ENCODE data around the gene FGFRL1. TPM values are rescaled to one million over a fixed set of nuclear protein-coding genes. Genes with fewer than 3 reads are reported as not detected.

The FGFRL1 gene
- total RNA-seq, 3 donors from 2014 or later: 19.8 to 40.0 (median 22.9) TPM

GRCh38 chr4:982291-982690, 29.1 kb upstream of the FGFRL1 start:
- H3K36me3 ChIP-seq: no peaks in the 10 kb centered on the region
- no peak overlapping the region for H3K4me3 ChIP-seq
- H3K4me1 ChIP-seq: peaks cover 3 to 7% of the 10 kb centered on the region in 2 donors
- no peaks in the 10 kb centered on the region for H3K9me3 ChIP-seq
- H3K27me3 ChIP-seq: no peaks in the 10 kb centered on the region
- TF ChIP-seq POLR2AphosphoS5 (IDR thresholded peaks at IDR 0.05): no peak
- no peak for TF ChIP-seq CTCF (IDR thresholded peaks at IDR 0.05)
- no peak for TF ChIP-seq POLR2A (IDR thresholded peaks at IDR 0.05)
- no peak for DNase-seq (ENCODE audit: low spot score in 2 of 2)
- no peak overlapping the region for H3K27ac ChIP-seq
- intact Hi-C loops (cut with DNase I; ENCODE audit: low total_unique reads): no loop called here

- Histone ChIP-seq H3K9me3 (no peaks in the 10 kb centered on the region), H3K4me1 (peaks cover 3 to 12% of the 10 kb centered on the region in 2 donors), H3K27ac (no peak overlapping the region), H3K4me3 (no peak overlapping the region), H3K36me3 (no peaks in the 10 kb centered on the region), H3K27me3 (no peaks in the 10 kb centered on the region)
- TF ChIP-seq POLR2AphosphoS5 (IDR thresholded peaks at IDR 0.05): no peak
- no peak for TF ChIP-seq CTCF (IDR thresholded peaks at IDR 0.05)
- no peak for TF ChIP-seq POLR2A (IDR thresholded peaks at IDR 0.05)
- no peak for DNase-seq (ENCODE audit: low spot score in 2 of 2)
- intact Hi-C loops (cut with DNase I; ENCODE audit: low total_unique reads): no loop called here
These were observed 28.6 kb upstream of the FGFRL1 start for GRCh38 chr4:982814-983213.

- no peak for DNase-seq (ENCODE audit: low spot score in 2 of 2)
- no peaks in the 10 kb centered on the region for H3K27me3 ChIP-seq
- no peaks in the 10 kb centered on the region for H3K36me3 ChIP-seq
- intact Hi-C loops (cut with DNase I; ENCODE audit: low total_unique reads): no loop called here
- H3K4me1 ChIP-seq: peaks cover 3 to 14% of the 10 kb centered on the region in 2 donors
- H3K4me3 ChIP-seq: peak overlapping the region in 2 of 3 donors; percentile 24 to 57
- peak overlapping the region in 1 of 2 donors; percentile 19 for H3K27ac ChIP-seq
- H3K9me3 ChIP-seq: no peaks in the 10 kb centered on the region
- TF ChIP-seq POLR2A (IDR thresholded peaks at IDR 0.05) (no peak), POLR2AphosphoS5 (IDR thresholded peaks at IDR 0.05) (no peak), CTCF (IDR thresholded peaks at IDR 0.05) (no peak)
These were observed 26.9 kb upstream of the FGFRL1 start for GRCh38 chr4:984336-985054.

GRCh38 chr4:985123-985830, 26.1 kb upstream of the FGFRL1 start:
- intact Hi-C loops (cut with DNase I; ENCODE audit: low total_unique reads): no loop called here
- DNase-seq (ENCODE audit: low spot score in 2 of 2): peak in 1 of 2 donors; percentile 80
- TF ChIP-seq POLR2A (IDR thresholded peaks at IDR 0.05) (no peak), POLR2AphosphoS5 (IDR thresholded peaks at IDR 0.05) (no peak), CTCF (IDR thresholded peaks at IDR 0.05) (no peak)
- Histone ChIP-seq H3K27ac (peak overlapping the region in 1 of 2 donors; percentile 19), H3K4me3 (peak overlapping the region in 2 of 3 donors; percentile 24 to 57), H3K36me3 (no peaks in the 10 kb centered on the region), H3K4me1 (peaks cover 3 to 14% of the 10 kb centered on the region in 2 donors), H3K27me3 (no peaks in the 10 kb centered on the region), H3K9me3 (no peaks in the 10 kb centered on the region)

- Histone ChIP-seq H3K4me1 (peaks cover 3 to 14% of the 10 kb centered on the region in 2 donors), H3K27ac (peak overlapping the region; percentile 60 to 86), H3K27me3 (no peaks in the 10 kb centered on the region), H3K4me3 (peak overlapping the region; percentile 52 to 88 (median 72)), H3K36me3 (no peaks in the 10 kb centered on the region), H3K9me3 (no peaks in the 10 kb centered on the region)
- intact Hi-C loops (cut with DNase I; ENCODE audit: low total_unique reads): no loop called here
- no peak for DNase-seq (ENCODE audit: low spot score in 2 of 2)
- TF ChIP-seq POLR2AphosphoS5 (IDR thresholded peaks at IDR 0.05) (no peak), CTCF (IDR thresholded peaks at IDR 0.05) (no peak), POLR2A (IDR thresholded peaks at IDR 0.05) (no peak)
These were observed 25.0 kb upstream of the FGFRL1 start for GRCh38 chr4:986428-986878.

Measured in breast epithelium (tissue), 4 donors.